OCI-LY1 (cell line): ENCODE data around the gene GRAMD1B.

ENCODE experiments used
- CTCF ChIP-seq: fragments of 200-600 bp; sonication (generic), shearing (Covaris generic); IDR thresholded peaks from 2 replicates; pipeline ENCODE4 v1.5.1; 2017; ENCODE audit warnings: mild to moderate bottlenecking, antibody characterized with exemption, low read length, moderate library complexity, mixed read lengths
- EZH2 ChIP-seq: fragments of 200-600 bp; sonication (generic), shearing (Covaris generic); IDR thresholded peaks from 2 replicates; pipeline ENCODE4 v1.8.0; 2017; ENCODE audit warnings: borderline replicate concordance, mixed run types, mild to moderate bottlenecking, antibody characterized with exemption, low read length, moderate library complexity, mixed read lengths

DNA sequence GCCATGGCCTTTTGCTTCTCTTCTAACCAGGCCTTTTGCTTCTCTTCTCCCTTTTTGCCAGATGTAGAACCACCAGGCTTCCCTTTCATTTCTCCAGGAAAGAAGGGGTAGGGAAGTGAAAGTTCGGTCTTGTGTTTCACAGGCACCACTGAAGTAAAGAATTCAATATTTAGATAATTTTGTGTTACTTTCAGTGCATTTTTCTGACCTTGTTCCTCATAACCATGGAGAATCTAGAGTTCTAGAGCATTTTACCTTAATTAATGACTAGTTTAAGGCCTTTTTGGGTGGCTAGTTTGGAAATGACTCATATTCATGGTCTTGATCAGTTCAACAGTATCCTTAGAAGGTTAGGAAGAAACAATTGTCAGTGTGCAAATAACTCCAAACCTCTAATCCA, 22.7 kb downstream of the GRAMD1B start:
- TF ChIP-seq CTCF = no peak
- TF ChIP-seq EZH2 = no peak
